GM12891 (cell line): Measurements from ENCODE around the gene TAOK2.

ENCODE experiments used
- PAX5 ChIP-seq: IDR thresholded peaks from 2 replicates; pipeline ENCODE4 v1.6.1; 2011; ENCODE audit warnings: low read length, moderate library complexity, mild to moderate bottlenecking; ENCODE audit not compliant: insufficient read depth, severe bottlenecking
- POLR2A ChIP-seq: IDR thresholded peaks from 2 replicates; pipeline ENCODE4 v1.6.1; 2011; ENCODE audit warnings: low read depth, low read length, control low read depth
- POLR2AphosphoS5 ChIP-seq: IDR thresholded peaks from 2 replicates; pipeline ENCODE4 v1.6.1; 2011; ENCODE audit warnings: low read depth, low read length, control low read depth
- SPI1 ChIP-seq: IDR thresholded peaks from 2 replicates; pipeline ENCODE4 v1.6.1; 2011; ENCODE audit warnings: low read depth, low read length, control low read depth
- TAF1 ChIP-seq: IDR thresholded peaks from 2 replicates; pipeline ENCODE4 v1.6.1; 2011; ENCODE audit warnings: low read depth, low read length, control low read depth

DNA sequence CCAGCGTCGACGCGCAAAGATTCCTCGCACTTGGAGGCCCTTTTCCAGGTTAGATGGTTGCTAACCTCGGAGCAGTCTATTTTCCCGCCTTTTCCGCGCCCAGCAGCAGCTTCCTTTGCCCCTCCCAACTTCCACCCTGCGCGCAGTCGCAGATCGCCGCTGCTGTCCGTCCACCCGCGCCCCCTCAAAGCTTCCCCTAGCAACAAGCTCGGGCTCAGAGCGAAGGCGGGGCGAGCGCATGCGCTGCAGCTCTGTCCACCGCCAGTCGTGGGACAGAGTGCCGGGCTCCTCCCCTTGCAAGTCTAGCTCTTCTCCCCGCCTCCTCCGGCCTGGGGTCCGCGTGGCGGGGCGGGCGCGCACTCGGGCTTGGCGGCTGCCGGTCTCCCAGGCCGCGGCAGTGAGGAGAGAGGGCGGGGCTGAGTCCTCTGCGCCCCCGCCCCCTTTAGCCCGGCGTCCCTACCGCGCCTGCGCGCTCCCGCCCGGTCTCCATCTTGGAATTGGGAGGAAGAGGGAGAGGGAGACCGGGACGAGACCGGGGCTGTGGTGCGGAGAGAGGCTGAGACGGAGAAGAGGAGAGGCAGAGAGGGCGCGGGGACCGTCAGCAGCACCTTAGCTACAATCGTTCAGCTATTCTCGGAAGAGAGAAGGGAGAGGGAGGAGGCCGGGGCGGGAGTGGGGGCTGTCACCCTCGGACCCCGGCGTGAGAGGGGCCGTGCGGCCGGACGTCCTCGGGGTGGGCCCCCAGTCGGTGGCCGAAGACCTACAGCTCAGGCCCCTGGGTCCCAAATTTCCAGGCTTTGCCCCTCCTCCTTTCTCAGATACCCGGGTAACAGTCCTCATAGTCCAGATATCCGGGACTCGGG is at the start of gene TAOK2:
- TF ChIP-seq TAF1 (peak; percentile 56), POLR2A (peak; percentile 84), PAX5 (peak; percentile 24), SPI1 (peak; percentile 35; the same call in 1 of the 2 replicates), POLR2AphosphoS5 (peak; percentile 85)
